ENCODE data around the gene HRAS. TPM values are rescaled to one million over a fixed set of nuclear protein-coding genes. Genes with fewer than 3 reads are reported as not detected.

Gene HRAS
- total and polyA plus RNA-seq, 10 donors: 16.6 to 90.9 (median 31.2) TPM

- peak overlapping the region in 6 of 8 donors; percentile 13 to 96 (median 93) for H3K27ac ChIP-seq
- H3K4me3 ChIP-seq: peak overlapping the region; percentile 68 to 94 (median 84)
- peaks cover 0 to 25% (median 7%) of the 10 kb centered on the region in 6 donors for H3K36me3 ChIP-seq
- WGBS, 5 donors: 6 to 16% (median 9%) methylated on average over 19 to 46 of the region's 48 CpGs
- H3K27me3 ChIP-seq (replicated peaks in 1 of 7): peaks cover 0 to 19% (median 14%) of the 10 kb centered on the region in 7 donors
- peak; percentile 90 for DNase-seq
- no peaks in the 10 kb centered on the region for H3K9me3 ChIP-seq
- intact Hi-C loops (cut with DNase I; ENCODE audit: low total_unique reads): no loop called here
- TF ChIP-seq, protein P1, sequence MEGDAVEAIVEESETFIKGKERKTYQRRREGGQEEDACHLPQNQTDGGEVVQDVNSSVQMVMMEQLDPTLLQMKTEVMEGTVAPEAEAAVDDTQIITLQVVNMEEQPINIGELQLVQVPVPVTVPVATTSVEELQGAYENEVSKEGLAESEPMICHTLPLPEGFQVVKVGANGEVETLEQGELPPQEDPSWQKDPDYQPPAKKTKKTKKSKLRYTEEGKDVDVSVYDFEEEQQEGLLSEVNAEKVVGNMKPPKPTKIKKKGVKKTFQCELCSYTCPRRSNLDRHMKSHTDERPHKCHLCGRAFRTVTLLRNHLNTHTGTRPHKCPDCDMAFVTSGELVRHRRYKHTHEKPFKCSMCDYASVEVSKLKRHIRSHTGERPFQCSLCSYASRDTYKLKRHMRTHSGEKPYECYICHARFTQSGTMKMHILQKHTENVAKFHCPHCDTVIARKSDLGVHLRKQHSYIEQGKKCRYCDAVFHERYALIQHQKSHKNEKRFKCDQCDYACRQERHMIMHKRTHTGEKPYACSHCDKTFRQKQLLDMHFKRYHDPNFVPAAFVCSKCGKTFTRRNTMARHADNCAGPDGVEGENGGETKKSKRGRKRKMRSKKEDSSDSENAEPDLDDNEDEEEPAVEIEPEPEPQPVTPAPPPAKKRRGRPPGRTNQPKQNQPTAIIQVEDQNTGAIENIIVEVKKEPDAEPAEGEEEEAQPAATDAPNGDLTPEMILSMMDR (IDR thresholded peaks at IDR 0.05 in 8 of 11, conservative IDR thresholded peaks at IDR 0.05 in 3 of 11): no peak
- TF ChIP-seq POLR2A (IDR thresholded peaks at IDR 0.05) (no peak), POLR2AphosphoS5 (IDR thresholded peaks at IDR 0.05) (no peak)
- peaks cover 31 to 73% (median 60%) of the 10 kb centered on the region in 6 donors for H3K4me1 ChIP-seq
Measured at GRCh38 chr11:576811-577610, 41.6 kb upstream of the HRAS start.

- Histone ChIP-seq H3K27me3 (replicated peaks in 1 of 7) (peaks cover 0 to 19% (median 14%) of the 10 kb centered on the region in 7 donors), H3K9me3 (no peaks in the 10 kb centered on the region), H3K27ac (peak within 1 kb of the TSS; percentile 89 to 97 (median 96)), H3K4me3 (peak within 1 kb of the TSS; percentile 68 to 94 (median 84)), H3K4me1 (peaks cover 31 to 65% (median 55%) of the 10 kb centered on the region in 6 donors), H3K36me3 (peaks cover 0 to 16% (median 0%) of the 10 kb centered on the region in 6 donors)
- DNase-seq: peak; percentile 99
- WGBS, 5 donors: 0 to 2% (median 0%) methylated on average over 31 to 95 of the region's 99 CpGs
- intact Hi-C loops (cut with DNase I; ENCODE audit: low total_unique reads): no loop called here
- TF ChIP-seq, protein P1 (IDR thresholded peaks at IDR 0.05 in 8 of 11, conservative IDR thresholded peaks at IDR 0.05 in 3 of 11): peak in 4 of 11 experiments; percentile 9 to 23 (median 20)
- peak in 1 of 3 donors; percentile 43 for TF ChIP-seq POLR2A (IDR thresholded peaks at IDR 0.05)
- TF ChIP-seq POLR2AphosphoS5 (IDR thresholded peaks at IDR 0.05): peak; percentile 88 to 92 (median 90)
Measured at GRCh38 chr11:575996-576768, 40.8 kb upstream of the HRAS start, which contains the start of gene PHRF1. Gene PHRF1, plus strand, starts transcription at chr11:576470. Its CDS starts 5,043 bp downstream, at chr11:581513.

DNA sequence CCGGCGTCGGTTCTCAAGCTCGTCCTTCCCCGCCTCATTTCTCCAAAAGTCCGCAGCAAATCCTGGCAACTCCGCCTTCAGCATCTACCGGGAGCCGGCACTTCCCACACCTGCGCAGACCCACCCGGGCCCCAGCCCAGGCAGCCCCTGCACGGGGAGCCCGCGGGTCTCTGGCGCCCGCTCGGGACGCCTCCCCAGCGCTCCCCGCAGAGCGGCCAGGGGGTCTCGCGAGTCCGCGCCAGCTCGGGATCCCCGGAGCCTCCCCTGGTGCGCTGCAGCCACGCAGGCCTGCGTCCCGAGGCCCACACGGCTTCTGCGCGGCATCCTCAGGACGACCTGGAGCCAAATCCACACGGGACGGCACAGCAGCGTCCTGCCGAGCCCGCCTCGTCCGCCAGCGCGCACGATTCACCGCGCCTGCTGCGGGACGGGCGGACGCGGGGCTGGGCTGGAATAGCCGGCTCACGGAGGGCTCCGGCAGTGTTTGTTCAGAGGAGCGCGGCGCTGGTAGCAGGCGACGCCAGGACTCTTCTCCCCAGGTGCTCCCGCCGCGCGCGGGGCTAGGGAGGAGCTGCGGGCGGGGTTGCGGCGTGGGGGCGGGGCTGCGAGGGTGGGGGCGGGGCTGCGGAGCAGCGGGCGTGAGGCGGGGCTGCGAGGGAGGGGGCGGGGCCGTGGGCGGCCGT is 40.1 kb upstream of the HRAS start:
- 1 to 2% (median 1%) methylated on average over 30 to 77 of the region's 81 CpGs for WGBS, 5 donors
- Histone ChIP-seq H3K27ac (peak overlapping the region in 4 of 8 donors; percentile 47 to 96 (median 76)), H3K27me3 (replicated peaks in 1 of 7) (peaks cover 0 to 19% (median 14%) of the 10 kb centered on the region in 7 donors), H3K9me3 (no peaks in the 10 kb centered on the region), H3K4me3 (peak overlapping the region; percentile 52 to 94 (median 79)), H3K4me1 (peaks cover 31 to 58% (median 50%) of the 10 kb centered on the region in 6 donors), H3K36me3 (peaks cover 0 to 15% (median 0%) of the 10 kb centered on the region in 6 donors)
- intact Hi-C loops (cut with DNase I; ENCODE audit: low total_unique reads): no loop called here
- peak; percentile 95 for DNase-seq
- TF ChIP-seq, protein P1 (IDR thresholded peaks at IDR 0.05 in 8 of 11, conservative IDR thresholded peaks at IDR 0.05 in 3 of 11): no peak
- peak; percentile 4 to 38 (median 7) for TF ChIP-seq POLR2AphosphoS5 (IDR thresholded peaks at IDR 0.05)

Data from spleen (tissue), 11 donors.